SK-N-MC (cell line): ENCODE data around the gene BCL10.

ENCODE experiments used
- EZH2 ChIP-seq: fragments of 200-600 bp; sonication (generic); IDR thresholded peaks from one replicate; pipeline ENCODE4 v1.6.1; 2017; ENCODE audit warnings: antibody characterized with exemption
- POLR2AphosphoS5 ChIP-seq: IDR thresholded peaks from 2 replicates; pipeline ENCODE4 v1.6.1; 2012; ENCODE audit warnings: mild to moderate bottlenecking, low read depth, low read length, borderline replicate concordance

DNA sequence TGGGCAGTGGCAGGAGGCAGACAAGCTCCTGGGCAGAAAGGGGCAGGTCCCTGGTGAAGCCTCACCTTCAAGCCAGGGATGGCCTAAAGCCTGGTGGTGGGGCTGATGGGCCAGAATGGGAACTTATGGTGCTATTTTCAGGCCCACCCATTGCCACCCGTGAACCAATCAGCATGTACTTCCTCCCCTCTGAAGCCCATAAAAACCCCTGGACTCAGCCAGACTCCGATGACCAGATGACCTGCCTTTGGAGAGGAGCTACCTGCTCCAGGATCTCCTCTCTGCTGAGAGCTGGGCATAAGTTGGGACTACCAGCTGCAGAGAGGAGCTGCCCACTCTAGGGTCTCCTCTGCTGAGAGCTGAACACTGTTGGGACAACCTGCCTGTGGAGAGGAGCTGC, 7.8 kb upstream of the BCL10 start:
- TF ChIP-seq POLR2AphosphoS5 (no peak), EZH2 (no peak)
